Adrenal gland (tissue), 12 donors: Measurements from ENCODE around the gene POFUT1. TPM values are rescaled to one million over a fixed set of nuclear protein-coding genes. Genes with fewer than 3 reads are reported as not detected.

ENCODE experiments used
- DNase-seq, 7 donors: peaks; one replicate each; pipeline ENCODE4 v3.0.0-alpha.2; 2019 to 2020
- H3K27ac ChIP-seq, 5 donors: fragments of 200-600 bp; sonication (generic) in 4 of 5; 1 replicate in 3 of 5; 2 replicates in 2 of 5; pipeline versions ENCODE4 v1.5.1 to v1.8.0; 2016 to 2020; ENCODE audit warnings: mild to moderate bottlenecking in 1 of 5
- H3K27me3 ChIP-seq: fragments of 200-600 bp; 2 replicates; pipeline ENCODE4 v1.8.0; 2021
- H3K36me3 ChIP-seq, 2 donors: fragments of 200-600 bp; replicated peaks in 1 of 2; 1 replicate in 1 of 2; 2 replicates in 1 of 2; pipeline versions ENCODE4 v1.5.1 to v1.8.0; 2018 to 2022
- H3K4me1 ChIP-seq, 2 donors: fragments of 200-600 bp; replicated peaks in 1 of 2; 1 replicate in 1 of 2; 2 replicates in 1 of 2; pipeline versions ENCODE4 v1.5.1 to v1.8.0; 2018 to 2021
- H3K4me3 ChIP-seq, 4 donors: fragments of 200-600 bp; sonication (generic) in 3 of 4; one replicate each; pipeline ENCODE4 v1.5.1; 2016 to 2018
- H3K9me3 ChIP-seq, 3 donors: fragments of 200-600 bp; sonication (generic) in 1 of 3; replicated peaks in 1 of 3; 1 replicate in 2 of 3; 2 replicates in 1 of 3; pipeline versions ENCODE4 v1.5.1 to v1.8.0; 2016 to 2021
- POLR2A ChIP-seq, 2 donors: fragments of 450-650 bp; IDR thresholded peaks; one replicate each; pipeline ENCODE4 v1.6.1; 2017; ENCODE audit warnings: antibody characterized with exemption in 2 of 2, mild to moderate bottlenecking in 2 of 2, moderate library complexity in 1 of 2
- WGBS, 4 donors: extraction: QIAGEN DNeasy Blood & Tissue Kit in 2 of 4; methylation state at CpG; one replicate each; pipeline versions ENCODE4 v1.1.5 to v1.1.7; 2013 to 2017; 5-methylcytosine and 5-hydroxymethylcytosine counted together
- intact Hi-C, 2 donors: fragments of 100-400 bp; cut with DNase I; formaldehyde crosslinking; loops; one replicate each; pipeline versions ENCODE4 v1.14.1 to v1.15.0; 2022 to 2023
- polyA plus RNA-seq, 3 donors: library from polyadenylated mRNA; stranded (reverse); fragments of 200-250 nt in 2 of 3; fragments of 350-450 nt in 1 of 3; fragmentation: Illumina TruSeq in 1 of 3; extraction: RNeasy Lipid Tissue Mini Kit (QIAGEN cat#74804) in 1 of 3; gene quantifications; one replicate each; pipeline ENCODE4 v1.2.3, GENCODE V29; 2013 to 2014
- total RNA-seq, 9 donors: library from RNA; depleted of rRNA in 4 of 9; stranded (reverse); fragments of >200 nt in 4 of 9; fragments of 120-200 nt in 1 of 9; fragmentation: NEBNext Ultra II Directional in 1 of 9; extraction: Animal tissue kit (Norgen Biotek cat#: 25700) in 1 of 9; gene quantifications; one replicate each; pipeline versions ENCODE4 v1.1.0 to v1.2.4, GENCODE V29; 2013 to 2023
- TF ChIP-seq, protein P1 (sequence below), 6 experiments: fragments of 450-650 bp in 4 of 6; fragments of 200-600 bp in 2 of 6; sonication (generic) in 1 of 6; IDR thresholded peaks; 1 replicate in 5 of 6; 2 replicates in 1 of 6; pipeline versions ENCODE4 v1.5.1 to v1.8.0; 2016 to 2021; ENCODE audit warnings: antibody characterized with exemption in 6 of 6, mild to moderate bottlenecking in 2 of 6, moderate library complexity in 1 of 6
- donor health status: healthy with polysubstance abuse.
- donor health status: Bipolar disorder and iron deficiency.
- donor health status: DM: yes; HTN: yes; CAD: no.
- donor health status: DM: no; HTN: no; CAD: no.
- donor health status: DM: no; HTN: no; CAD: no.
- donor health status: DM: yes; HTN: yes; CAD: no.

Gene POFUT1
- total and polyA plus RNA-seq, 12 donors = 8.5 to 45.5 (median 27.7) TPM

DNA sequence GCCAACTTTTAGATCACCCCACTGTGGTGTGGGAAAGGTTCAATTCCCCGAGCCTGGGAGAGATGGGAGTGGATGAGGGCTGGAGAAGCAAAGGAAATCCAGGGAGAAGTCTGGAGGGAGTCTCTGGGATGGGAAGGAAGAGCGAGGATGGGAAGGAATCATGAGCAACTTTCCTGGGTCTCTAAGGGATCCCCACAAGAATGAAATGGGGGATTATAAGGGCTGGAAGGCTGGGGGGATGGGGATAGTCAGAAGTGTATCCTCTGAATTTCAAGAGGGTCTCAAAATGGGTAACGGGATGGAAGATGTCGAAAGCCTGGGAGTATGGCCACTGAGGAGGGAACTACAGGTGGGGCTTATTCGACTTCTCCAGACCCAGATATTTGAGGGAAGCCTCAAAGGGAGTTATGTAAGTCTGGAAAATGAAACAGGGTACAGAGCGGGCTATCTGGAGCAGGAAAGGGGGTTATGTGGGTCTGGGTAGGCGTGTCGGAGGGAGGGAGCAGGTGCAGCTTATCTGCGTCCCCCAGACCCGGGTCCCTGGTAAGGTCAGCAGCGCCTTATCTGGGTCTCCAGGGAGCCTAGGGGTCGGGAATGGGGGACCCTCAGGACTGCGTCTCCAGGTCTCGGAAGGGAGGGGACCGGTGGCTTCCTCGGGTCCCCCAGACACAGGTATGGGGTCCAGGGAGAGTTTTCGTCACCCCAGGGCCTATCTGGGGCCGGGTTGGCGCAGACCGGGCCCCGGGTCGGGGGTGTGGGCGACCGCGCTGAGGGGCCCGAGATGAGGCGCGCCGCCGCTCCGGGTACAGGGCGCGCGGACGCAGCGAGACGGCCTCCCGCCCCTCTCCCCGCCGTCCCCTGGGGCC is 687 bp upstream of the POFUT1 start:
- Histone ChIP-seq H3K4me1 (peaks cover 19 to 65% of the 10 kb centered on the region in 2 donors), H3K36me3 (peaks cover 0 to 2% of the 10 kb centered on the region in 2 donors), H3K27ac (peak overlapping the region in 4 of 5 donors; percentile 41 to 93 (median 80)), H3K4me3 (peak overlapping the region; percentile 56 to 100 (median 88)), H3K9me3 (no peaks in the 10 kb centered on the region), H3K27me3 (no peaks in the 10 kb centered on the region)
- no peak for TF ChIP-seq POLR2A (IDR thresholded peaks at IDR 0.05)
- TF ChIP-seq, protein P1, sequence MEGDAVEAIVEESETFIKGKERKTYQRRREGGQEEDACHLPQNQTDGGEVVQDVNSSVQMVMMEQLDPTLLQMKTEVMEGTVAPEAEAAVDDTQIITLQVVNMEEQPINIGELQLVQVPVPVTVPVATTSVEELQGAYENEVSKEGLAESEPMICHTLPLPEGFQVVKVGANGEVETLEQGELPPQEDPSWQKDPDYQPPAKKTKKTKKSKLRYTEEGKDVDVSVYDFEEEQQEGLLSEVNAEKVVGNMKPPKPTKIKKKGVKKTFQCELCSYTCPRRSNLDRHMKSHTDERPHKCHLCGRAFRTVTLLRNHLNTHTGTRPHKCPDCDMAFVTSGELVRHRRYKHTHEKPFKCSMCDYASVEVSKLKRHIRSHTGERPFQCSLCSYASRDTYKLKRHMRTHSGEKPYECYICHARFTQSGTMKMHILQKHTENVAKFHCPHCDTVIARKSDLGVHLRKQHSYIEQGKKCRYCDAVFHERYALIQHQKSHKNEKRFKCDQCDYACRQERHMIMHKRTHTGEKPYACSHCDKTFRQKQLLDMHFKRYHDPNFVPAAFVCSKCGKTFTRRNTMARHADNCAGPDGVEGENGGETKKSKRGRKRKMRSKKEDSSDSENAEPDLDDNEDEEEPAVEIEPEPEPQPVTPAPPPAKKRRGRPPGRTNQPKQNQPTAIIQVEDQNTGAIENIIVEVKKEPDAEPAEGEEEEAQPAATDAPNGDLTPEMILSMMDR (IDR thresholded peaks at IDR 0.05) = no peak
- DNase-seq = peak in 2 of 7 donors; percentile 13 to 27
- 3 to 9% (median 5%) methylated on average over 12 to 40 of the region's 40 CpGs for WGBS, 4 donors
- intact Hi-C loops = no loop called here

DNA sequence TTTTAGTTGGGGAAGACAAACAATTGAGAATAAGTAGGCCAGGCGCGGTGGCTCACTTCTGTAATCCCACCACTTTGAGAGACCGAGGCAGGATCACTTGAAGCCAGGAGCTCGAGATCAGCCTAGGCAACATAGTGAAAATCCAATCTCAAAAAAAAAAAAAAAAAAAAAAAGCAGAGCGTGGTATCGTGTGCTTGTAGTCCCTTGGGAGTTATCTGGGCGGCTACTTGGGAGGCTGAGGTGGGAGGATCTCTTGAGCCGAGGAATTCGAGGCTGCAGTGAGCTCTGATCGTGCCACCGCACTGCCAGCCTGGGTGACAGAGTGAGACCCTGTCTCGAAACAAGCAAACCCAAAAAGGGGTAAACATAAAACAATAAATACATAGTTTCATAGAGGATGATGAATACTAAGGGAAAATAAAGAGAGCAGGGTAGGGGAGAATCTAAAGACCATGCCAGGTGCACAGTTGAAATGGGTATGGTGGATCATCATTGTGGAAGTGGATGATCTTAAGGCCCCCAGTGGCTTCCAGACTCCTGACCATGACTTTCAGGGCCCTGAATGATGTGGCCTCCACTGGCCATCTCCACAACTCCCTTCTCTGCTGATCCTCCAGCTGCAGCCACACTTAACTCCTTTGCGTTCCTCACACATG is 947 bp downstream of the POFUT1 start:
- H3K36me3 ChIP-seq = peaks cover 0 to 8% of the 10 kb centered on the region in 2 donors
- DNase-seq = no peak
- no peaks in the 10 kb centered on the region for H3K9me3 ChIP-seq
- H3K4me1 ChIP-seq = peaks cover 19 to 56% of the 10 kb centered on the region in 2 donors
- intact Hi-C loops = no loop called here
- WGBS, 4 donors = 74 to 82% (median 76%) methylated on average over 13 of the region's 13 CpGs
- TF ChIP-seq, protein P1 (IDR thresholded peaks at IDR 0.05) = no peak
- no peak for TF ChIP-seq POLR2A (IDR thresholded peaks at IDR 0.05)
- peak overlapping the region in 2 of 4 donors; percentile 95 to 100 for H3K4me3 ChIP-seq
- H3K27ac ChIP-seq = peak overlapping the region in 1 of 5 donors; percentile 52
- H3K27me3 ChIP-seq = no peaks in the 10 kb centered on the region

DNA sequence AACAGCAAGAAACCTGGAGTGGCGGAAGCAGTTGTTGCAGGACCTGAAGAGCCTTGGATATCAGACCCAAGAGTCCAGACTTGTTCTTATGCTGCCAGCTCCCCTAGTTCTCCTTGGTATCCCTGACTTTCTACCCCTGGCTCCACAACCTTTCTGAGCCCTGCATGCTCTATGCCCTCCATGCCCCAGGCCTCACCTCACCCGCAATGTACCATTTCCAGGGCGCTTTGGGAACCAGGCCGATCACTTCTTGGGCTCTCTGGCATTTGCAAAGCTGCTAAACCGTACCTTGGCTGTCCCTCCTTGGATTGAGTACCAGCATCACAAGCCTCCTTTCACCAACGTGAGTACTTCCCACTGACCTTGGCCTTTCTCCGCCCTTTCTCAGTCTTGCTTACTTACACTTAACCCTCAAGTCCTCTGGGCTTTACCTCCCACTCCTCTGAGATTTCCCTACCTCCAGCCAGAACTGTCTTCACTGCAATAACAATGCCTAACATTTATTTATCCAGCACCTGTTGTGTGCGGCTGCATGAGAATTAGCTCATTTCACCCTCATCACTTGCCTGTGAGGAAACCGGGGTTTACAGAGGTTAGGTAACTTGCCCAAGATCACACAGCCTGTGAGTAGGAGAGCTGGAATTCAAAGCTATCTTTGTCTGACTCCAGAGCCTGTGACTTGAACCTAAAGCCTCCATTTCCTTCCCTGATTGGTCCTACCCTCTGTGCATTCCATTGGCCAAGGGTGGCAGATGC is 2.3 kb downstream of the POFUT1 start:
- H3K9me3 ChIP-seq = no peaks in the 10 kb centered on the region
- no peak overlapping the region for H3K4me3 ChIP-seq
- intact Hi-C loops = no loop called here
- peaks cover 19 to 42% of the 10 kb centered on the region in 2 donors for H3K4me1 ChIP-seq
- H3K36me3 ChIP-seq = peaks cover 0 to 9% of the 10 kb centered on the region in 2 donors
- no peak for DNase-seq
- H3K27ac ChIP-seq = no peak overlapping the region
- 68 to 73% (median 71%) methylated on average over 9 of the region's 9 CpGs for WGBS, 4 donors
- H3K27me3 ChIP-seq = no peaks in the 10 kb centered on the region
- no peak for TF ChIP-seq POLR2A (IDR thresholded peaks at IDR 0.05)
- TF ChIP-seq, protein P1 (IDR thresholded peaks at IDR 0.05) = no peak

DNA sequence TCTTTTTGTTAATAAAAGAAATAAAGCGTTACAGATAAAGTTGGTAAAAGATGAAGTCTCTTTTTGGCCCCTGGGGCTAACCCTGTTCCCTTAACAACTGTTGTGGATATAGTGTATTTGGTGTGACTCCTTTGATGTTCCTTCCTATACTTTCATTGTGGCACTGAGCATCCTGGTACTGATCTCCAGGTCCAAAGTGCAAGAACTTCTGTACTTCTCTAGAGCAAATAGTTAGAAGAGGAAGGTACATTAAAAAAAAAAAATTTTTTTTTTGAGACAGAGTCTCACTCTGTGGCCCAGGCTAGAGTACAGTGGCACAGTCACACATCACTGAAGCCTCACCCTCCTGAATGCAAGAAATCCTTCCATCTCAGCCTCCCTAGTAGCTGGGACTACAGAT is 6.2 kb downstream of the POFUT1 start:
- TF ChIP-seq, protein P1 (IDR thresholded peaks at IDR 0.05) = no peak
- no peak for TF ChIP-seq POLR2A (IDR thresholded peaks at IDR 0.05)
- H3K27ac ChIP-seq = no peak overlapping the region
- H3K27me3 ChIP-seq = no peaks in the 10 kb centered on the region
- H3K9me3 ChIP-seq = no peaks in the 10 kb centered on the region
- intact Hi-C loops = no loop called here
- WGBS, 4 donors = 90 to 96% (median 91%) methylated on average over 1 of the region's 1 CpG
- peaks cover 0 to 30% of the 10 kb centered on the region in 2 donors for H3K36me3 ChIP-seq
- H3K4me1 ChIP-seq = peaks cover 0 to 13% of the 10 kb centered on the region in 2 donors
- H3K4me3 ChIP-seq = no peak overlapping the region
- DNase-seq = no peak
